K562 (cell line): ENCODE results near the gene KLK3. TPM values are rescaled to one million over a fixed set of nuclear protein-coding genes. Genes with fewer than 3 reads are reported as not detected.

Experiments
- ATAC-seq: fragments of 200-7000 bp; cut with Tn5 transposase; 3 replicates; pipeline ENCODE4 v1.9.1; 2020; ENCODE audit warnings: moderate library complexity
- BruUV-seq: library from RNA; stranded (reverse); fragments of 400-500 nt; replicated peaks from 2 replicates; lab custom pipeline; 2021; lab: Mats Ljungman, UMichigan
- CTCF ChIA-PET: fragments of 300-600 bp; formaldehyde crosslinking; extraction: SDS; loops from one replicate; lab custom pipeline; 2021; ENCODE audit warnings: low intra/inter-chr PET ratio; lab: Yijun Ruan, JAX
- POLR2A ChIA-PET: fragments of 300-600, 350-650 bp; sonication (Branson Sonifier 250); formaldehyde crosslinking; extraction: SDS; loops from one replicate; lab custom pipeline; 2021; ENCODE audit warnings: antibody characterized with exemption, inconsistent platforms; lab: Yijun Ruan, JAX
- DNase-seq, 4 experiments: peaks; one replicate each; pipeline versions ENCODE4 v3.0.0 to v3.0.0-alpha.2; 2011 to 2018; ENCODE audit warnings: low spot score in 3 of 4, mixed read lengths in 3 of 4; ENCODE audit errors: extremely low read depth in 1 of 4
- FAIRE-seq: peaks from 2 replicates; lab custom pipeline; 2011; peaks lifted over from hg19 to GRCh38; lab: Jason Lieb, UNC
- H2AFZ ChIP-seq: 2 replicates; pipeline ENCODE4 v1.6.0; 2011; ENCODE audit warnings: low read depth, low read length, control low read depth, inconsistent platforms
- H3K27ac ChIP-seq: fragments of 200-600 bp; 3 replicates; pipeline ENCODE4 v1.8.0; 2011; ENCODE audit warnings: low read depth, mild to moderate bottlenecking, control low read depth, inconsistent platforms, low read length, moderate library complexity, mixed read lengths; ENCODE audit errors: extremely low read depth
- H3K27me3 ChIP-seq, 2 experiments: fragments of 300-600 bp in 1 of 2; 2 replicates in 1 of 2; 3 replicates in 1 of 2; pipeline versions ENCODE4 v1.6.0 to v1.8.0; 2011; ENCODE audit warnings: inconsistent platforms in 2 of 2, low read length in 2 of 2, mild to moderate bottlenecking in 1 of 2, mixed read lengths in 1 of 2, moderate library complexity in 1 of 2; ENCODE audit not compliant: control insufficient read depth in 2 of 2, insufficient read depth in 2 of 2
- H3K36me3 ChIP-seq: fragments of 300-600 bp; 3 replicates; pipeline ENCODE4 v1.8.0; 2011; ENCODE audit warnings: mild to moderate bottlenecking, low read length, inconsistent platforms; ENCODE audit not compliant: control insufficient read depth, insufficient read depth
- H3K4me1 ChIP-seq, 2 experiments: fragments of 200-600 bp in 1 of 2; replicated peaks in 1 of 2; 2 replicates in 1 of 2; 3 replicates in 1 of 2; pipeline versions ENCODE4 v1.5.1 to v1.8.0; 2011; ENCODE audit warnings: inconsistent platforms in 2 of 2, low read length in 2 of 2, mild to moderate bottlenecking in 1 of 2, mixed read lengths in 1 of 2, moderate library complexity in 1 of 2; ENCODE audit not compliant: control insufficient read depth in 2 of 2, insufficient read depth in 2 of 2
- H3K4me2 ChIP-seq: 2 replicates; pipeline ENCODE4 v1.6.1; 2011; ENCODE audit warnings: low read length, control low read depth, inconsistent platforms, mixed read lengths; ENCODE audit not compliant: insufficient read depth
- H3K4me3 ChIP-seq: fragments of 200-600 bp; sonication (generic), shearing (Covaris generic); 2 replicates; pipeline ENCODE4 v1.5.1; 2016; ENCODE audit warnings: control low read depth, inconsistent platforms
- H3K79me2 ChIP-seq: fragments of 200-600 bp; 3 replicates; pipeline ENCODE4 v1.8.0; 2011; ENCODE audit warnings: low read length, inconsistent platforms; ENCODE audit not compliant: control insufficient read depth, insufficient read depth
- H3K9ac ChIP-seq, 2 experiments: 2 replicates each; pipeline versions ENCODE4 v1.6.0 to v1.6.1; 2011; ENCODE audit warnings: low read depth in 2 of 2, low read length in 2 of 2, control low read depth in 1 of 2, inconsistent platforms in 1 of 2, mild to moderate bottlenecking in 1 of 2, mixed read lengths in 1 of 2; ENCODE audit not compliant: insufficient read depth in 1 of 2
- H3K9me1 ChIP-seq: one replicate; pipeline ENCODE4 v1.6.0; 2011; ENCODE audit warnings: inconsistent platforms, mild to moderate bottlenecking, low read length, moderate library complexity; ENCODE audit not compliant: control insufficient read depth, insufficient read depth
- H3K9me3 ChIP-seq: replicated peaks from 2 replicates; pipeline ENCODE4 v1.5.1; 2011; ENCODE audit warnings: low read depth, low read length, inconsistent platforms; ENCODE audit not compliant: control insufficient read depth, insufficient read depth
- H4K20me1 ChIP-seq: replicated peaks from 2 replicates; pipeline ENCODE4 v1.6.1; 2011; ENCODE audit warnings: low read length, inconsistent platforms, mixed read lengths; ENCODE audit not compliant: control insufficient read depth, insufficient read depth
- ARNT ChIP-seq, 2 experiments: fragments of 450-650 bp; IDR thresholded peaks; 2 replicates each; pipeline ENCODE4 v1.6.1; 2016; ENCODE audit warnings: mild to moderate bottlenecking in 1 of 2
- ATF1 ChIP-seq, 2 experiments: fragments of 450-650 bp in 1 of 2; IDR thresholded peaks; 2 replicates each; pipeline ENCODE4 v1.6.1; 2016; ENCODE audit warnings: missing compliant biosample characterization in 1 of 2, missing genetic modification characterization in 1 of 2
- BRCA1 ChIP-seq, 2 experiments: fragments of 450-650 bp in 1 of 2; sonication (generic) in 1 of 2; formaldehyde crosslinking in 1 of 2; IDR thresholded peaks; 2 replicates each; pipeline versions ENCODE4 v1.5.0 to v1.6.1; 2017 to 2020; ENCODE audit warnings: mild to moderate bottlenecking in 1 of 2, missing genetic modification reagents in 1 of 2
- DDX20 ChIP-seq: fragments of 450-650 bp; IDR thresholded peaks from 2 replicates; pipeline ENCODE4 v1.6.1; 2016; ENCODE audit warnings: missing genetic modification characterization, low read depth, mild to moderate bottlenecking, missing compliant biosample characterization, moderate library complexity
- ETV6 ChIP-seq, 3 experiments: fragments of 150-350 bp in 1 of 3; sonication (generic) in 1 of 3; formaldehyde crosslinking in 1 of 3; IDR thresholded peaks; 2 replicates each; pipeline versions ENCODE4 v1.6.1 to v1.8.0; 2014 to 2022; ENCODE audit warnings: borderline replicate concordance in 2 of 3, low read depth in 2 of 3, antibody characterized with exemption in 1 of 3, low read length in 1 of 3, mild to moderate bottlenecking in 1 of 3, missing genetic modification reagents in 1 of 3
- FOXP1 ChIP-seq: sonication (generic); formaldehyde crosslinking; IDR thresholded peaks from 2 replicates; pipeline ENCODE4 v1.8.0; 2022; ENCODE audit warnings: mild to moderate bottlenecking, missing genetic modification reagents
- HDGF ChIP-seq: fragments of 450-650 bp; IDR thresholded peaks from 2 replicates; pipeline ENCODE4 v1.6.1; 2016
- MXI1 ChIP-seq: IDR thresholded peaks from 2 replicates; pipeline ENCODE4 v1.6.1; 2011; ENCODE audit warnings: low read depth, mild to moderate bottlenecking, improper control_type of control experiment, low read length
- NFIC ChIP-seq: fragments of 450-650 bp; IDR thresholded peaks from 2 replicates; pipeline ENCODE4 v1.6.1; 2017; ENCODE audit warnings: mild to moderate bottlenecking, inconsistent platforms
- NFIX ChIP-seq: fragments of 250-450 bp; sonication (Bioruptor Pico); IDR thresholded peaks from 2 replicates; pipeline ENCODE4 v1.4.0; 2020; ENCODE audit warnings: low read depth, mild to moderate bottlenecking, moderate library complexity
- NRF1 ChIP-seq, 2 experiments: fragments of 450-650 bp; IDR thresholded peaks in 1 of 2; conservative IDR thresholded peaks in 1 of 2; 2 replicates each; pipeline ENCODE4 v1.6.1; 2014; ENCODE audit warnings: mild to moderate bottlenecking in 2 of 2
- POLR2G ChIP-seq: fragments of 200-400 bp; formaldehyde crosslinking; IDR thresholded peaks from 2 replicates; pipeline ENCODE4 v1.6.1; 2017; ENCODE audit warnings: low read depth, mild to moderate bottlenecking, antibody characterized with exemption, low read length, moderate library complexity
- RBBP5 ChIP-seq: fragments of 200-600 bp; sonication (generic); IDR thresholded peaks from 2 replicates; pipeline ENCODE4 v1.6.1; 2012; ENCODE audit warnings: borderline replicate concordance, mild to moderate bottlenecking, low read length, control low read depth, inconsistent platforms; ENCODE audit not compliant: insufficient read depth, poor library complexity, severe bottlenecking
- SPI1 ChIP-seq: IDR thresholded peaks from 2 replicates; pipeline ENCODE4 v1.6.1; 2011; ENCODE audit warnings: low read depth, low read length, control low read depth, borderline replicate concordance
- SRSF7 ChIP-seq: fragments of 200-400 bp; formaldehyde crosslinking; optimal IDR thresholded peaks from 2 replicates; pipeline ENCODE3; 2017; ENCODE audit warnings: mild to moderate bottlenecking, low read depth, low read length
- STAT5B ChIP-seq: fragments of 250-450 bp; sonication (Bioruptor Pico); IDR thresholded peaks from 2 replicates; pipeline ENCODE4 v1.8.0; 2021; ENCODE audit warnings: mild to moderate bottlenecking, inconsistent platforms
- ZBTB12 ChIP-seq: fragments of 250-450 bp; sonication (Bioruptor Pico); IDR thresholded peaks from 2 replicates; pipeline ENCODE4 v1.4.0; 2020
- ZNF561 ChIP-seq: fragments of 450-650 bp; formaldehyde crosslinking; conservative IDR thresholded peaks from 2 replicates; pipeline ENCODE4 v1.4.0; 2020; ENCODE audit warnings: mild to moderate bottlenecking, moderate library complexity
- WGBS: fragments of 100-300 bp; shearing (Covaris generic); methylation state at CpG from one replicate; pipeline ENCODE4 v1.1.6; 2016; ENCODE audit warnings: low coverage, mixed read lengths; ENCODE audit not compliant: insufficient coverage; ENCODE audit errors: missing lambda C conversion rate; 5-methylcytosine and 5-hydroxymethylcytosine counted together
- in situ Hi-C: fragments of 300-500 bp; cut with MboI; formaldehyde crosslinking; loops from 4 replicates; pipeline ENCODE4 v1.15.0; 2018; ENCODE audit warnings: inconsistent platforms, mixed read lengths
- intact Hi-C: fragments of 100-400 bp; cut with micrococcal nuclease; formaldehyde crosslinking; loops from 2 replicates; pipeline ENCODE4 v1.14.2; 2022
- polyA plus RNA-seq, 8 experiments: library from polyadenylated mRNA; depleted of rRNA in 4 of 8; stranded (reverse) in 5 of 8; unstranded in 3 of 8; fragments of >200 nt; fragmentation: Nextera tagmentation in 2 of 8; fragmentation: Illumina TruSeq in 1 of 8; extraction: Ambion mirVana in 2 of 8; extraction: Trizol in 1 of 8; gene quantifications; 2 replicates each; pipeline versions ENCODE4 v1.2.1 to v1.2.3, GENCODE V29; 2011 to 2014; ENCODE audit warnings: inconsistent platforms in 1 of 8, missing spikeins in 1 of 8
- total RNA-seq, 7 experiments: library from RNA; depleted of rRNA in 6 of 7; stranded (reverse); fragments of >200 nt in 6 of 7; fragmentation: Illumina TruSeq in 2 of 7; extraction: Trizol in 2 of 7; gene quantifications; 2 replicates each; pipeline versions ENCODE4 v1.2.1 to v1.2.3, GENCODE V29; 2011 to 2021; ENCODE audit warnings: low replicate concordance in 1 of 7

KLK3 gene
- total and polyA plus RNA-seq, 9 of the 15 experiments (the other 6 are each of a cell fraction or from before 2014, with no cell fraction given), result not detected

GRCh38 chr19:50894478-50895356 is 40.0 kb downstream of the KLK3 start:
- no peak overlapping the region for H2AFZ ChIP-seq
- no peak overlapping the region for H3K9ac ChIP-seq
- TF ChIP-seq NFIC (peak; percentile 91), NRF1 (conservative IDR thresholded peaks at IDR 0.05 in 1 of 2, IDR thresholded peaks at IDR 0.05 in 1 of 2) (peak in 1 of 2 experiments; percentile 22; a peak in 2 of 4 replicates), MXI1 (no peak), STAT5B (CRISPR knock-in tag) (no peak), ZBTB12 (CRISPR knock-in tag) (no peak), SRSF7 (no peak), SPI1 (no peak), HDGF (no peak), FOXP1 (CRISPR knock-in tag) (no peak), ZNF561 (CRISPR knock-in tag) (no peak), BRCA1 (IDR thresholded peaks at IDR 0.05) (no peak), BRCA1 (CRISPR knock-in tag; IDR thresholded peaks at IDR 0.05) (no peak), ATF1 (CRISPR knock-in tag; IDR thresholded peaks at IDR 0.05) (no peak), ATF1 (tag; IDR thresholded peaks at IDR 0.05) (no peak), POLR2G (no peak), ETV6 (IDR thresholded peaks at IDR 0.05; ENCODE audit: borderline replicate concordance in 1 of 2, low read depth in 2 of 2, low read length in 1 of 2) (no peak), ETV6 (CRISPR knock-in tag; IDR thresholded peaks at IDR 0.05; ENCODE audit: borderline replicate concordance) (no peak), NFIX (no peak), RBBP5 (no peak), ARNT (IDR thresholded peaks at IDR 0.05) (no peak), DDX20 (no peak)
- TF ChIP-seq, all 486 proteins: peak for 2
- DNase-seq, result no peak
- in situ Hi-C loops (no loop called here), intact Hi-C loops (no loop called here)
- Histone ChIP-seq H3K36me3 (no peaks in the 10 kb centered on the region), H3K79me2 (no peaks in the 10 kb centered on the region), H3K9me3 (0 out of 2 replicates have a peak, but pooled peaks cover 3% of the 10 kb centered on the region), H3K9me1 (peaks cover 4% of the 10 kb centered on the region), H4K20me1 (no peaks in the 10 kb centered on the region), H3K27me3 (peaks cover 0 to 18% of the 10 kb centered on the region in 2 experiments; a peak in 2 of 5 replicates), H3K4me1 (peaks cover 0 to 11% of the 10 kb centered on the region in 2 experiments; a peak in 3 of 5 replicates), H3K4me3 (no peak overlapping the region), H3K27ac (no peak overlapping the region), H3K4me2 (no peak overlapping the region; the same call in 1 of the 2 replicates)
- WGBS, result 8% methylated on average over 10 of the region's 10 CpGs
- no peak for FAIRE-seq
- peak; percentile 57 for ATAC-seq
- ChIA-PET POLR2A (interaction anchor here (1.1 to 1.5 kb wide), 3 partner anchors 9 to 90 kb away, joined by 3 to 9 read pairs (median 6); no protein-coding TSS in a partner anchor), CTCF (interaction anchor here (0.6 kb wide), 1 partner anchor 124 kb away, joined by 4 read pairs; no protein-coding TSS in a partner anchor)
- BruUV-seq, result no TSS peak
